PFSK-1 (cell line): ENCODE results near the gene RAB3GAP2.

ENCODE experiments used
- FOXP2 ChIP-seq: optimal IDR thresholded peaks from 2 replicates; pipeline ENCODE3; 2011; ENCODE audit warnings: borderline replicate concordance, control low read depth, inconsistent platforms; ENCODE audit not compliant: insufficient read depth; ENCODE audit errors: extremely low read length, extremely low read depth
- POLR2AphosphoS5 ChIP-seq: IDR thresholded peaks from 2 replicates; pipeline ENCODE4 v1.6.1; 2012; ENCODE audit warnings: low read depth, mild to moderate bottlenecking, control low read depth, low read length, moderate library complexity
- REST ChIP-seq, 2 experiments: IDR thresholded peaks; 2 replicates each; pipeline versions ENCODE4 v1.6.1 to v1.8.0; 2011 to 2012; ENCODE audit warnings: low read depth in 2 of 2, low read length in 2 of 2, control low read depth in 1 of 2, inconsistent platforms in 1 of 2, mild to moderate bottlenecking in 1 of 2, moderate library complexity in 1 of 2; ENCODE audit not compliant: insufficient read depth in 1 of 2
- SIN3A ChIP-seq: IDR thresholded peaks from 2 replicates; pipeline ENCODE4 v1.6.1; 2012; ENCODE audit warnings: mild to moderate bottlenecking, low read length, moderate library complexity, borderline replicate concordance; ENCODE audit not compliant: insufficient read depth
- TAF1 ChIP-seq: IDR thresholded peaks from 2 replicates; pipeline ENCODE4 v1.6.1; 2012; ENCODE audit warnings: low read length, control low read depth, borderline replicate concordance; ENCODE audit not compliant: insufficient read depth

The RAB3GAP2 gene

GRCh38 chr1:220221269-220221668 lies 51.0 kb downstream of the RAB3GAP2 start:
- TF ChIP-seq POLR2AphosphoS5 (no peak), SIN3A (no peak), REST (IDR thresholded peaks at IDR 0.05; ENCODE audit: insufficient read depth in 1 of 2, low read depth in 2 of 2, low read length in 2 of 2) (no peak), FOXP2 (no peak), TAF1 (no peak)

- no peak for TF ChIP-seq REST (IDR thresholded peaks at IDR 0.05; ENCODE audit: insufficient read depth in 1 of 2, low read depth in 2 of 2, low read length in 2 of 2)
Measured at GRCh38 chr1:220219865-220220698, 52.2 kb downstream of the RAB3GAP2 start.

- TF ChIP-seq REST (IDR thresholded peaks at IDR 0.05; ENCODE audit: insufficient read depth in 1 of 2, low read depth in 2 of 2, low read length in 2 of 2) = no peak
- no peak for TF ChIP-seq FOXP2
- no peak for TF ChIP-seq SIN3A
- no peak for TF ChIP-seq TAF1
- no peak for TF ChIP-seq POLR2AphosphoS5
Measured at GRCh38 chr1:220219136-220219442, 53.2 kb downstream of the RAB3GAP2 start.

GRCh38 chr1:220217383-220217988 lies 54.8 kb downstream of the RAB3GAP2 start:
- TF ChIP-seq SIN3A = no peak
- TF ChIP-seq TAF1 = no peak
- TF ChIP-seq REST (IDR thresholded peaks at IDR 0.05; ENCODE audit: insufficient read depth in 1 of 2, low read depth in 2 of 2, low read length in 2 of 2) = no peak
- no peak for TF ChIP-seq FOXP2
- no peak for TF ChIP-seq POLR2AphosphoS5
